Liver (tissue), 3 donors: ENCODE data around the gene THOC1.

Experiments used
- CTCF ChIP-seq: fragments of 150-350 bp; IDR thresholded peaks from 2 replicates; pipeline ENCODE4 v1.5.1; 2017; ENCODE audit warnings: improper control_type of control experiment, low read depth, low read length; ENCODE audit not compliant: missing input control
- GABPA ChIP-seq, 2 donors: IDR thresholded peaks in 1 of 2; conservative IDR thresholded peaks in 1 of 2; 2 replicates each; pipeline ENCODE4 v1.6.1; 2016; ENCODE audit warnings: antibody characterized with exemption in 2 of 2, mild to moderate bottlenecking in 1 of 2, moderate library complexity in 1 of 2
- HNF4A ChIP-seq, 2 donors: conservative IDR thresholded peaks; 2 replicates each; pipeline ENCODE4 v1.6.1; 2016; ENCODE audit warnings: antibody characterized with exemption in 2 of 2, mild to moderate bottlenecking in 2 of 2
- MAX ChIP-seq: IDR thresholded peaks from 2 replicates; pipeline ENCODE4 v1.6.1; 2016; ENCODE audit warnings: antibody characterized with exemption
- RAD21 ChIP-seq, 2 donors: IDR thresholded peaks; 2 replicates each; pipeline ENCODE4 v1.6.1; 2016; ENCODE audit warnings: antibody characterized with exemption in 2 of 2, mild to moderate bottlenecking in 2 of 2
- REST ChIP-seq: IDR thresholded peaks from 2 replicates; pipeline ENCODE4 v1.6.1; 2016; ENCODE audit warnings: antibody characterized with exemption, mild to moderate bottlenecking
- SP1 ChIP-seq: IDR thresholded peaks from 2 replicates; pipeline ENCODE4 v1.6.1; 2018; ENCODE audit warnings: antibody characterized with exemption, mild to moderate bottlenecking
- TAF1 ChIP-seq: conservative IDR thresholded peaks from 2 replicates; pipeline ENCODE4 v1.6.1; 2016; ENCODE audit warnings: antibody characterized with exemption, mild to moderate bottlenecking
- YY1 ChIP-seq: IDR thresholded peaks from 2 replicates; pipeline ENCODE4 v1.6.1; 2016; ENCODE audit warnings: antibody characterized with exemption, mild to moderate bottlenecking
- donor health status: healthy.
- donor health status: healthy.

- TF ChIP-seq CTCF = no peak
- TF ChIP-seq GABPA (IDR thresholded peaks at IDR 0.05 in 1 of 2, conservative IDR thresholded peaks at IDR 0.05 in 1 of 2) = no peak
- TF ChIP-seq YY1 = no peak
- TF ChIP-seq RAD21 (IDR thresholded peaks at IDR 0.05) = no peak
- TF ChIP-seq REST = no peak
- no peak for TF ChIP-seq MAX
- no peak for TF ChIP-seq TAF1
- TF ChIP-seq SP1 = no peak
- TF ChIP-seq HNF4A (conservative IDR thresholded peaks at IDR 0.05) = no peak
Measured at GRCh38 chr18:260547-260946, 7.3 kb downstream of the THOC1 start.
